Activated CD4-positive, alpha-beta memory T cell treated with anti-CD3 and anti-CD28 coated beads for 36 hours (primary cell): ENCODE data around the gene DENND1B. TPM values are rescaled to one million over a fixed set of nuclear protein-coding genes. Genes with fewer than 3 reads are reported as not detected.

Experiments used
- CTCF ChIA-PET: fragments of 350-600 bp; sonication (Branson Sonifier 250); formaldehyde crosslinking; loops from one replicate; lab custom pipeline; 2021; ENCODE audit warnings: antibody characterized with exemption, inconsistent platforms; lab: Charles Lee
- POLR2A ChIA-PET: fragments of 350-600 bp; sonication (Branson Sonifier 250); formaldehyde crosslinking; loops from one replicate; lab custom pipeline; 2021; ENCODE audit warnings: antibody characterized with exemption; lab: Charles Lee
- DNase-seq: peaks from one replicate; pipeline ENCODE4 v3.0.0-alpha.2; 2020
- H3K27ac Mint-ChIP-seq: one replicate; pipeline ENCODE4 v1.8.0; 2021; ENCODE audit warnings: mixed read lengths
- H3K27me3 Mint-ChIP-seq: one replicate; pipeline ENCODE4 v1.8.0; 2021; ENCODE audit warnings: mixed read lengths
- H3K36me3 Mint-ChIP-seq: one replicate; pipeline ENCODE4 v1.8.0; 2021; ENCODE audit warnings: mixed read lengths
- H3K4me1 Mint-ChIP-seq: one replicate; pipeline ENCODE4 v1.8.0; 2021; ENCODE audit warnings: low read depth, mixed read lengths
- H3K4me3 Mint-ChIP-seq: one replicate; pipeline ENCODE4 v1.8.0; 2021; ENCODE audit warnings: mild to moderate bottlenecking, mixed read lengths
- H3K9me3 Mint-ChIP-seq: one replicate; pipeline ENCODE4 v1.8.0; 2021; ENCODE audit warnings: mixed read lengths
- intact Hi-C: fragments of 100-400 bp; cut with micrococcal nuclease; formaldehyde crosslinking; loops from one replicate; pipeline ENCODE4 v1.15.1; 2023
- total RNA-seq, 2 experiments: library from RNA; stranded (reverse); gene quantifications; one replicate each; pipeline ENCODE4 v1.2.3, GENCODE V29; 2021

DENND1B gene
- total RNA-seq, 2 experiments from 2014 or later = 12.5 to 15.6 TPM

GRCh38 chr1:197677313-197677712 lies 98.0 kb downstream of the DENND1B start:
- DNase-seq = no peak
- intact Hi-C loops = no loop called here
- CTCF ChIA-PET = no interaction called here
- peaks cover 14% of the 10 kb centered on the region for H3K4me1 Mint-ChIP-seq
- no peaks in the 10 kb centered on the region for H3K9me3 Mint-ChIP-seq
- H3K36me3 Mint-ChIP-seq = no peaks in the 10 kb centered on the region
- POLR2A ChIA-PET = no interaction called here
- H3K27ac Mint-ChIP-seq = no peak overlapping the region
- H3K4me3 Mint-ChIP-seq = no peak overlapping the region
- H3K27me3 Mint-ChIP-seq = no peaks in the 10 kb centered on the region

- intact Hi-C loops = no loop called here
- H3K36me3 Mint-ChIP-seq = no peaks in the 10 kb centered on the region
- H3K4me1 Mint-ChIP-seq = peaks cover 10% of the 10 kb centered on the region
- no peak overlapping the region for H3K4me3 Mint-ChIP-seq
- DNase-seq = no peak
- POLR2A ChIA-PET = no interaction called here
- CTCF ChIA-PET = interaction anchor here (1.4 kb wide), 1 partner anchor 194 kb away, joined by 4 read pairs; no protein-coding TSS in a partner anchor
- no peak overlapping the region for H3K27ac Mint-ChIP-seq
- H3K9me3 Mint-ChIP-seq = no peaks in the 10 kb centered on the region
- H3K27me3 Mint-ChIP-seq = no peaks in the 10 kb centered on the region
Observed at GRCh38 chr1:197675583-197676208, 99.6 kb downstream of the DENND1B start.

- CTCF ChIA-PET = interaction anchor here (1.4 kb wide), 1 partner anchor 195 kb away, joined by 4 read pairs; no protein-coding TSS in a partner anchor
- intact Hi-C loops = no loop called here
- DNase-seq = no peak
- Mint-ChIP-seq H3K36me3 (no peaks in the 10 kb centered on the region), H3K9me3 (no peaks in the 10 kb centered on the region), H3K4me1 (peaks cover 10% of the 10 kb centered on the region), H3K4me3 (no peak overlapping the region), H3K27me3 (no peaks in the 10 kb centered on the region), H3K27ac (no peak overlapping the region)
- POLR2A ChIA-PET = interaction anchor here (0.6 kb wide), 1 partner anchor 165 kb away, joined by 4 read pairs; no protein-coding TSS in a partner anchor
Observed at GRCh38 chr1:197674286-197674685, 101.0 kb downstream of the DENND1B start.

GRCh38 chr1:197673292-197673691 lies 102.0 kb downstream of the DENND1B start:
- ChIA-PET CTCF (no interaction called here), POLR2A (interaction anchor here (0.6 kb wide), 1 partner anchor 98 kb away, joined by 3 read pairs; no protein-coding TSS in a partner anchor)
- H3K4me3 Mint-ChIP-seq = no peak overlapping the region
- H3K27me3 Mint-ChIP-seq = no peaks in the 10 kb centered on the region
- intact Hi-C loops = no loop called here
- H3K27ac Mint-ChIP-seq = no peak overlapping the region
- H3K36me3 Mint-ChIP-seq = no peaks in the 10 kb centered on the region
- peaks cover 10% of the 10 kb centered on the region for H3K4me1 Mint-ChIP-seq
- no peaks in the 10 kb centered on the region for H3K9me3 Mint-ChIP-seq
- DNase-seq = no peak

GRCh38 chr1:197672347-197672746 lies 102.9 kb downstream of the DENND1B start:
- H3K9me3 Mint-ChIP-seq = no peaks in the 10 kb centered on the region
- ChIA-PET CTCF (no interaction called here), POLR2A (no interaction called here)
- no peaks in the 10 kb centered on the region for H3K36me3 Mint-ChIP-seq
- H3K4me1 Mint-ChIP-seq = peaks cover 8% of the 10 kb centered on the region
- H3K27ac Mint-ChIP-seq = no peak overlapping the region
- intact Hi-C loops = no loop called here
- no peak overlapping the region for H3K4me3 Mint-ChIP-seq
- H3K27me3 Mint-ChIP-seq = no peaks in the 10 kb centered on the region
- no peak for DNase-seq

- H3K27ac Mint-ChIP-seq = no peak overlapping the region
- CTCF ChIA-PET = no interaction called here
Observed at GRCh38 chr1:197671920-197672319, 103.4 kb downstream of the DENND1B start.

GRCh38 chr1:197671140-197671539 lies 104.1 kb downstream of the DENND1B start:
- H3K27ac Mint-ChIP-seq = no peak overlapping the region
- no peak overlapping the region for H3K4me3 Mint-ChIP-seq
- H3K27me3 Mint-ChIP-seq = no peaks in the 10 kb centered on the region
- CTCF ChIA-PET = no interaction called here
- POLR2A ChIA-PET = no interaction called here
- H3K36me3 Mint-ChIP-seq = no peaks in the 10 kb centered on the region
- no peak for DNase-seq
- intact Hi-C loops = no loop called here
- H3K9me3 Mint-ChIP-seq = no peaks in the 10 kb centered on the region
- H3K4me1 Mint-ChIP-seq = peaks cover 4% of the 10 kb centered on the region

More at GRCh38 chr1:197671920-197672319, 103.4 kb downstream of the DENND1B start:
- POLR2A ChIA-PET = no interaction called here
- peaks cover 4% of the 10 kb centered on the region for H3K4me1 Mint-ChIP-seq
- no peak for DNase-seq
- no peaks in the 10 kb centered on the region for H3K36me3 Mint-ChIP-seq
- intact Hi-C loops = no loop called here
- no peaks in the 10 kb centered on the region for H3K9me3 Mint-ChIP-seq
- no peaks in the 10 kb centered on the region for H3K27me3 Mint-ChIP-seq
- H3K4me3 Mint-ChIP-seq = no peak overlapping the region

GRCh38 chr1:197666769-197667285 lies 108.5 kb downstream of the DENND1B start:
- H3K27me3 Mint-ChIP-seq = no peaks in the 10 kb centered on the region
- H3K27ac Mint-ChIP-seq = no peak overlapping the region
- CTCF ChIA-PET = no interaction called here
- no peaks in the 10 kb centered on the region for H3K36me3 Mint-ChIP-seq
- intact Hi-C loops = no loop called here
- POLR2A ChIA-PET = no interaction called here
- H3K9me3 Mint-ChIP-seq = no peaks in the 10 kb centered on the region
- H3K4me3 Mint-ChIP-seq = no peak overlapping the region
- peaks cover 5% of the 10 kb centered on the region for H3K4me1 Mint-ChIP-seq
- no peak for DNase-seq

- intact Hi-C loops = no loop called here
- Mint-ChIP-seq H3K27ac (no peak overlapping the region), H3K27me3 (no peaks in the 10 kb centered on the region), H3K36me3 (no peaks in the 10 kb centered on the region), H3K4me3 (no peak overlapping the region), H3K9me3 (no peaks in the 10 kb centered on the region), H3K4me1 (peaks cover 14% of the 10 kb centered on the region)
- ChIA-PET POLR2A (no interaction called here), CTCF (no interaction called here)
- no peak for DNase-seq
Observed at GRCh38 chr1:197664391-197664790, 110.9 kb downstream of the DENND1B start.

GRCh38 chr1:197663162-197663953 lies 111.9 kb downstream of the DENND1B start:
- POLR2A ChIA-PET = no interaction called here
- DNase-seq = no peak
- Mint-ChIP-seq H3K27ac (no peak overlapping the region), H3K9me3 (no peaks in the 10 kb centered on the region), H3K4me1 (peaks cover 15% of the 10 kb centered on the region), H3K36me3 (no peaks in the 10 kb centered on the region), H3K27me3 (no peaks in the 10 kb centered on the region), H3K4me3 (no peak overlapping the region)
- intact Hi-C loops = no loop called here
- CTCF ChIA-PET = no interaction called here

- H3K4me3 Mint-ChIP-seq = no peak overlapping the region
- POLR2A ChIA-PET = no interaction called here
Observed at GRCh38 chr1:197660389-197660788, 114.9 kb downstream of the DENND1B start.

GRCh38 chr1:197659171-197659570 lies 116.1 kb downstream of the DENND1B start:
- H3K4me3 Mint-ChIP-seq = no peak overlapping the region
- no peaks in the 10 kb centered on the region for H3K27me3 Mint-ChIP-seq
- H3K36me3 Mint-ChIP-seq = peaks cover 14% of the 10 kb centered on the region
- H3K9me3 Mint-ChIP-seq = no peaks in the 10 kb centered on the region
- ChIA-PET CTCF (no interaction called here), POLR2A (no interaction called here)
- H3K27ac Mint-ChIP-seq = no peak overlapping the region
- peaks cover 10% of the 10 kb centered on the region for H3K4me1 Mint-ChIP-seq
- no peak for DNase-seq
- intact Hi-C loops = no loop called here

More at GRCh38 chr1:197660389-197660788, 114.9 kb downstream of the DENND1B start:
- intact Hi-C loops = no loop called here
- CTCF ChIA-PET = no interaction called here
- DNase-seq = no peak
- Mint-ChIP-seq H3K36me3 (peaks cover 14% of the 10 kb centered on the region), H3K27ac (no peak overlapping the region), H3K4me1 (peaks cover 15% of the 10 kb centered on the region), H3K27me3 (no peaks in the 10 kb centered on the region), H3K9me3 (no peaks in the 10 kb centered on the region)
